Endothelial cell of umbilical vein (primary cell): ENCODE data around the gene GP9. TPM values are rescaled to one million over a fixed set of nuclear protein-coding genes. Genes with fewer than 3 reads are reported as not detected.

Source experiments
- BruUV-seq: library from RNA; stranded (reverse); fragments of 400-500 nt; replicated peaks from 2 replicates; lab custom pipeline; 2021; lab: Mats Ljungman, UMichigan
- CTCF ChIA-PET: fragments of 300-600, 350-600 bp; sonication (Branson Sonifier 250); formaldehyde crosslinking; loops from one replicate; lab custom pipeline; 2021; ENCODE audit warnings: antibody characterized with exemption, inconsistent platforms; lab: Charles Lee
- POLR2A ChIA-PET: fragments of 300-600, 350-600 bp; sonication (Branson Sonifier 250); formaldehyde crosslinking; loops from one replicate; lab custom pipeline; 2021; ENCODE audit warnings: antibody characterized with exemption, inconsistent platforms; lab: Charles Lee
- DNase-seq: peaks from one replicate; pipeline ENCODE4 v3.0.0-alpha.2; 2011; ENCODE audit warnings: low read depth, low spot score
- FAIRE-seq: peaks from 2 replicates; lab custom pipeline; 2011; peaks lifted over from hg19 to GRCh38; lab: Jason Lieb, UNC
- H2AFZ ChIP-seq: 2 replicates; pipeline ENCODE4 v1.6.0; 2012; ENCODE audit warnings: low read depth, low read length, control low read depth, inconsistent platforms
- H3K27ac ChIP-seq: 2 replicates; pipeline ENCODE4 v1.5.1; 2011; ENCODE audit warnings: low read depth, mild to moderate bottlenecking, control low read depth, low read length, moderate library complexity; ENCODE audit not compliant: insufficient read depth
- H3K27me3 ChIP-seq, 2 experiments: 2 replicates each; pipeline versions ENCODE4 v1.6.0 to v1.6.1; 2011; ENCODE audit warnings: low read length in 2 of 2, mixed read lengths in 1 of 2; ENCODE audit not compliant: control insufficient read depth in 2 of 2, insufficient read depth in 2 of 2
- H3K36me3 ChIP-seq, 2 experiments: 2 replicates in 1 of 2; 3 replicates in 1 of 2; pipeline ENCODE4 v1.5.1; 2011; ENCODE audit warnings: low read length in 2 of 2, mild to moderate bottlenecking in 1 of 2, moderate library complexity in 1 of 2; ENCODE audit not compliant: control insufficient read depth in 2 of 2, insufficient read depth in 2 of 2; ENCODE audit errors: extremely low read depth in 1 of 2
- H3K4me1 ChIP-seq: 3 replicates; pipeline ENCODE4 v1.5.1; 2011; ENCODE audit warnings: mild to moderate bottlenecking, low read length; ENCODE audit not compliant: control insufficient read depth, insufficient read depth; ENCODE audit errors: extremely low read depth
- H3K4me2 ChIP-seq: 2 replicates; pipeline ENCODE4 v1.6.1; 2011; ENCODE audit warnings: low read length, control low read depth, mixed read lengths; ENCODE audit not compliant: insufficient read depth
- H3K4me3 ChIP-seq, 3 experiments: fragments of 200-600 bp in 1 of 3; sonication (generic), shearing (Covaris generic) in 1 of 3; replicated peaks in 1 of 3; 2 replicates each; pipeline ENCODE4 v1.5.1; 2011 to 2016; ENCODE audit warnings: control low read depth in 3 of 3, low read length in 3 of 3, mild to moderate bottlenecking in 2 of 3, inconsistent platforms in 1 of 3, low read depth in 1 of 3, moderate library complexity in 1 of 3; ENCODE audit not compliant: insufficient read depth in 1 of 3
- H3K79me2 ChIP-seq: 2 replicates; pipeline ENCODE4 v1.6.0; 2012; ENCODE audit warnings: low read length, inconsistent platforms; ENCODE audit not compliant: control insufficient read depth, insufficient read depth
- H3K9ac ChIP-seq: replicated peaks from 2 replicates; pipeline ENCODE3; 2011; ENCODE audit warnings: low read length, control low read depth; ENCODE audit not compliant: insufficient read depth; ENCODE audit errors: extremely low read depth
- H3K9me1 ChIP-seq: replicated peaks from 3 replicates; pipeline ENCODE4 v1.6.0; 2011; ENCODE audit warnings: mild to moderate bottlenecking, low read length; ENCODE audit not compliant: control insufficient read depth, insufficient read depth; ENCODE audit errors: extremely low read depth
- H3K9me3 ChIP-seq: replicated peaks from 2 replicates; pipeline ENCODE4 v1.5.1; 2012; ENCODE audit warnings: low read length, inconsistent platforms; ENCODE audit not compliant: control insufficient read depth, insufficient read depth
- H4K20me1 ChIP-seq: replicated peaks from 2 replicates; pipeline ENCODE3; 2011; ENCODE audit warnings: mild to moderate bottlenecking, low read length; ENCODE audit not compliant: control insufficient read depth, insufficient read depth; ENCODE audit errors: extremely low read depth
- CTCF ChIP-seq, 2 donors: IDR thresholded peaks; 1 replicate in 1 of 2; 2 replicates in 1 of 2; pipeline ENCODE4 v1.5.1; 2011; ENCODE audit warnings: low read length in 2 of 2, mild to moderate bottlenecking in 2 of 2, moderate library complexity in 2 of 2, control low read depth in 1 of 2, inconsistent platforms in 1 of 2, low read depth in 1 of 2; ENCODE audit not compliant: insufficient read depth in 1 of 2; ENCODE audit errors: extremely low read depth in 1 of 2
- EZH2 ChIP-seq: IDR thresholded peaks from 2 replicates; pipeline ENCODE4 v1.6.1; 2012; ENCODE audit warnings: borderline replicate concordance, low read depth, mild to moderate bottlenecking, moderate library complexity, low read length, inconsistent platforms; ENCODE audit not compliant: severe bottlenecking
- FOS ChIP-seq: IDR thresholded peaks from 2 replicates; pipeline ENCODE4 v1.6.1; 2011; ENCODE audit warnings: mild to moderate bottlenecking, low read length, moderate library complexity, borderline replicate concordance; ENCODE audit not compliant: insufficient read depth
- GATA2 ChIP-seq: IDR thresholded peaks from 2 replicates; pipeline ENCODE4 v1.7.0; 2011; ENCODE audit warnings: low read depth, mild to moderate bottlenecking, moderate library complexity, mixed read lengths, low read length; ENCODE audit not compliant: insufficient read length, insufficient read depth
- JUN ChIP-seq: IDR thresholded peaks from 2 replicates; pipeline ENCODE4 v1.6.1; 2011; ENCODE audit warnings: borderline replicate concordance, low read depth; ENCODE audit not compliant: insufficient read length, insufficient read depth
- MYC ChIP-seq: IDR thresholded peaks from one replicate; pipeline ENCODE4 v1.6.1; 2011; ENCODE audit warnings: mild to moderate bottlenecking, low read depth, low read length
- POLR2A ChIP-seq: IDR thresholded peaks from 2 replicates; pipeline ENCODE4 v1.6.1; 2012; ENCODE audit warnings: low read depth, mild to moderate bottlenecking, control low read depth, low read length
- POLR2AphosphoS5 ChIP-seq: IDR thresholded peaks from 2 replicates; pipeline ENCODE4 v1.6.1; 2012; ENCODE audit warnings: low read depth, mild to moderate bottlenecking, control low read depth, low read length, moderate library complexity; ENCODE audit not compliant: insufficient read depth
- dilution Hi-C: fragments of 300-500 bp; cut with MboI; formaldehyde crosslinking; loops from one replicate; pipeline ENCODE4 v1.15.0; 2019; ENCODE audit warnings: low sequenced_read_pairs; ENCODE audit not compliant: extremely low pct_ligation_motif_present
- intact Hi-C: fragments of 100-400 bp; cut with micrococcal nuclease; formaldehyde crosslinking; loops from one replicate; pipeline ENCODE4 v1.10.0; 2022
- polyA plus RNA-seq, 4 experiments: library from polyadenylated mRNA; depleted of rRNA in 3 of 4; stranded (reverse) in 3 of 4; unstranded in 1 of 4; fragments of >200 nt; gene quantifications; 2 replicates each; pipeline versions ENCODE4 v1.2.1 to v1.2.3, GENCODE V29; 2011 to 2012; ENCODE audit warnings: missing spikeins in 1 of 4
- total RNA-seq: library from RNA; stranded (reverse); gene quantifications from 2 replicates; pipeline ENCODE4 v1.2.3, GENCODE V29; 2021
- TF ChIP-seq, protein P1 (sequence below): IDR thresholded peaks from 2 replicates; pipeline ENCODE4 v1.6.1; 2011; ENCODE audit not compliant: insufficient read depth, insufficient read length

GP9 gene
- total and polyA plus RNA-seq, 2 donors (not counting 3 experiments of a cell fraction or from before 2014, with no cell fraction given) = not detected

DNA sequence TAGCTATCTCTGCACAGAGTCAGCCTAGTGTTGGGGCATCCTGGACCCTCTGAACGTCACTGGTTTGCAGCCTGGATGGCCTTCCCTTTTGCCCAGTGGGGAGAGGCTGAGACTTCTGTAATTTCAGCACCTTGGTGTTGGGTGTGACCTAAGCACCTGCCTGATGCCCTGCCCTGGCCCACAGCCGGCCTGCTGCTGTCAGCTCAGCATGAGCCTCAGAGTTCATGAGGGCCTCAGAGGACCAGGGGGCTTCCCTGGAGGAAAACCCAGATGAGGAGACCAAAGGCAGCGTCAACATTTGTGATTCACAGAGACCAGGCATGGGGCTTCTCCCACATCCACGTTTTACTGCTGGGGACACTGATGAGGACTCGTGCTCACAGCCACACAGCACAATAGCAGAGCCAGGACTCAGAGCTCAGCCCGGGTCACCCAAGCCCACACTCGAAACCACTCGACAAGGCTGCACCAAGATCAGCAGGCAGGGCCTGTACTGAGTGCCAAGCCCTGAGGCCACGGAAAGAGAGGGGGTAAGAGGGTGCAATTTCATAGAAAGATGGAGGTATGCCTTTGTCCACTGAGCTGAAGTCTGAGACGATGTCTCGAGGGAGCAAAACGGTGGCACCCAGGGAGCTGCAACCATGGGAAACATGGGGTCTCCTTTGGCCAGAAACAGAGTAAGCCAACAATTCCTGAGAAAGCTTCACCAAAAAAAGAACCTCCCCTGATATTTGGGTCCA, 9.9 kb upstream of the GP9 start:
- DNase-seq (no peak), FAIRE-seq (no peak)
- H3K36me3 ChIP-seq = no peaks in the 10 kb centered on the region
- H3K9me1 ChIP-seq = no peaks in the 10 kb centered on the region
- intact Hi-C loops = no loop called here
- peaks cover 21% of the 10 kb centered on the region for H3K4me1 ChIP-seq
- no peak overlapping the region for H3K4me2 ChIP-seq
- dilution Hi-C loops = no loop called here
- no peaks in the 10 kb centered on the region for H3K27me3 ChIP-seq
- no peaks in the 10 kb centered on the region for H4K20me1 ChIP-seq
- no TSS peak for BruUV-seq
- H3K9ac ChIP-seq = no peak overlapping the region
- CTCF ChIA-PET = interaction anchor here (3.7 to 6.1 kb wide), 3 partner anchors 19 to 195 kb away, joined by 39 to 121 read pairs (median 91); no protein-coding TSS in a partner anchor
- no peak overlapping the region for H3K4me3 ChIP-seq
- no peak overlapping the region for H2AFZ ChIP-seq
- POLR2A ChIA-PET = no interaction called here
- no peak for TF ChIP-seq FOS
- TF ChIP-seq GATA2 = no peak
- TF ChIP-seq MYC = no peak
- TF ChIP-seq, protein P1, sequence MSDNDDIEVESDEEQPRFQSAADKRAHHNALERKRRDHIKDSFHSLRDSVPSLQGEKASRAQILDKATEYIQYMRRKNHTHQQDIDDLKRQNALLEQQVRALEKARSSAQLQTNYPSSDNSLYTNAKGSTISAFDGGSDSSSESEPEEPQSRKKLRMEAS = no peak
- no peak for TF ChIP-seq CTCF (IDR thresholded peaks at IDR 0.05; ENCODE audit: extremely low read depth in 1 of 2, insufficient read depth in 1 of 2, low read depth in 1 of 2, low read length in 2 of 2)
- TF ChIP-seq JUN = no peak
- TF ChIP-seq POLR2A = no peak
- TF ChIP-seq POLR2AphosphoS5 = no peak
- TF ChIP-seq EZH2 = no peak
- H3K9me3 ChIP-seq = no peaks in the 10 kb centered on the region
- no peak overlapping the region for H3K27ac ChIP-seq
- no peaks in the 10 kb centered on the region for H3K79me2 ChIP-seq
